ENCODE data around the gene RBMS3. TPM values are rescaled to one million over a fixed set of nuclear protein-coding genes. Genes with fewer than 3 reads are reported as not detected.

Gene RBMS3
- total and polyA plus RNA-seq, 3 donors from 2014 or later = 5.6 to 36.2 (median 19.7) TPM

DNA sequence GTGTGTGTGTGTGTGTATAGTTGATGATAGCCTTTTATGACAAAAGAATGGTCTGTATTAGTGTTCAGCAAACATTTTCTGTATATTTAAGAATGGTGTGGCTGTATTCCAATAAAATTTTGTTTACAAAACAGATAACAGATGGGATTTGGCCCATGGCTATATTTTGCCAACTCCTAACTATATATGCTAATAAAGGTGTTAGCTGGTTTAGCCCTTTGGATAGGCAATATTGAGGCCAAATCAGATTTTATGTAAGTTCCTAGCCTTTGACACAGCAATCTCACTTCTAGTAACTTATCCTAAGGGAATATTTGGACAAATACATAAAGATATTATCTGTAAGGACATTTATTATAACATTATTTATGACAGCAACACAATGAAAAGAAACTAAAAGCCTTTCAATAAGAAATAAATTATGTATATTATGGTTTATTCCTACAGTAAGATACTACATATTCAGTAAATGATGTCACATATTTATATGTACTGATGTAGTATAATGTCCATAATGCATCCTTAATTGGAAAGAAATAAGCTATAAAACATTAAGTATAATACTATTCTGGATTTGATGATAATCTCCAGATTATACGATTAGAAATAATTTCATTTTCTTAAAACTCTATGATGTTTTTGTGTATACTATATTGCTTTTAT, 264.0 kb downstream of the RBMS3 start:
- H3K27ac ChIP-seq = no peak overlapping the region
- no peaks in the 10 kb centered on the region for H3K9me3 ChIP-seq
- WGBS, 2 donors = 85 to 92% methylated on average over 1 of the region's 1 CpG
- H3K36me3 ChIP-seq (ENCODE audit: low read depth, missing control alignments) = no peaks in the 10 kb centered on the region
- no peaks in the 10 kb centered on the region for H3K27me3 ChIP-seq
- H3K4me1 ChIP-seq = no peaks in the 10 kb centered on the region
- no peak for TF ChIP-seq POLR2A (IDR thresholded peaks at IDR 0.05)
- no peak for DNase-seq
- intact Hi-C loops (cut with DNase I; ENCODE audit: low total_unique reads) = no loop called here
- no peak overlapping the region for H3K4me3 ChIP-seq

DNA sequence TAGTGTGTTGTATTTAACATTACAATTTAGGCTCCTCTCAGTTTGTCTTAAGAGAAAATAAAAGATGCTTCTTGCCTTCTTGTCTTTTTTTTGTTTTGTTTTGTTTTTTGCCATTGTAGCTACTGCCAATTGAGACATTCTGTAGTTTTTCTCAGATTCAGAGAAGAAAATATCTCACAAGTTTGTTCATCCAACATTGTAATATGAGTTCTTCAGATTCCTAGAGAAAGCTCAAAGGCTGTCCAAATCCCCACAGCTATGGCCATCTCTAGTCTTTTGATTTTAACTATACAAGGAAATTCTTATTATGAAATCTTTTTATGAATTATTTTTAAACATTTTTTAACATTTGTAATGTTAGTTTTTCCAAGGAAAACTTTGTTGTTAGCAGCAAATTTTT, 264.7 kb downstream of the RBMS3 start:
- H3K9me3 ChIP-seq = no peaks in the 10 kb centered on the region
- H3K27ac ChIP-seq = no peak overlapping the region
- no peak overlapping the region for H3K4me3 ChIP-seq
- DNase-seq = no peak
- no peaks in the 10 kb centered on the region for H3K4me1 ChIP-seq
- intact Hi-C loops (cut with DNase I; ENCODE audit: low total_unique reads) = no loop called here
- H3K27me3 ChIP-seq = no peaks in the 10 kb centered on the region
- TF ChIP-seq, protein P1, sequence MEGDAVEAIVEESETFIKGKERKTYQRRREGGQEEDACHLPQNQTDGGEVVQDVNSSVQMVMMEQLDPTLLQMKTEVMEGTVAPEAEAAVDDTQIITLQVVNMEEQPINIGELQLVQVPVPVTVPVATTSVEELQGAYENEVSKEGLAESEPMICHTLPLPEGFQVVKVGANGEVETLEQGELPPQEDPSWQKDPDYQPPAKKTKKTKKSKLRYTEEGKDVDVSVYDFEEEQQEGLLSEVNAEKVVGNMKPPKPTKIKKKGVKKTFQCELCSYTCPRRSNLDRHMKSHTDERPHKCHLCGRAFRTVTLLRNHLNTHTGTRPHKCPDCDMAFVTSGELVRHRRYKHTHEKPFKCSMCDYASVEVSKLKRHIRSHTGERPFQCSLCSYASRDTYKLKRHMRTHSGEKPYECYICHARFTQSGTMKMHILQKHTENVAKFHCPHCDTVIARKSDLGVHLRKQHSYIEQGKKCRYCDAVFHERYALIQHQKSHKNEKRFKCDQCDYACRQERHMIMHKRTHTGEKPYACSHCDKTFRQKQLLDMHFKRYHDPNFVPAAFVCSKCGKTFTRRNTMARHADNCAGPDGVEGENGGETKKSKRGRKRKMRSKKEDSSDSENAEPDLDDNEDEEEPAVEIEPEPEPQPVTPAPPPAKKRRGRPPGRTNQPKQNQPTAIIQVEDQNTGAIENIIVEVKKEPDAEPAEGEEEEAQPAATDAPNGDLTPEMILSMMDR (IDR thresholded peaks at IDR 0.05) = no peak
- TF ChIP-seq POLR2A (IDR thresholded peaks at IDR 0.05) = no peak
- H3K36me3 ChIP-seq (ENCODE audit: low read depth, missing control alignments) = no peaks in the 10 kb centered on the region

GRCh38 chr3:29552051-29552450, 271.2 kb downstream of the RBMS3 start:
- no peak for DNase-seq
- Histone ChIP-seq H3K9me3 (no peaks in the 10 kb centered on the region), H3K36me3 (ENCODE audit: low read depth, missing control alignments) (no peaks in the 10 kb centered on the region), H3K4me3 (no peak overlapping the region), H3K4me1 (peaks cover 10% of the 10 kb centered on the region), H3K27ac (no peak overlapping the region), H3K27me3 (no peaks in the 10 kb centered on the region)
- 52 to 56% methylated on average over 3 of the region's 3 CpGs for WGBS, 2 donors
- intact Hi-C loops (cut with DNase I; ENCODE audit: low total_unique reads) = no loop called here
- no peak for TF ChIP-seq POLR2A (IDR thresholded peaks at IDR 0.05)
- TF ChIP-seq, protein P1 (IDR thresholded peaks at IDR 0.05) = no peak

- intact Hi-C loops (cut with DNase I; ENCODE audit: low total_unique reads) = no loop called here
Observed at GRCh38 chr3:29554566-29554965, 273.7 kb downstream of the RBMS3 start.

DNA sequence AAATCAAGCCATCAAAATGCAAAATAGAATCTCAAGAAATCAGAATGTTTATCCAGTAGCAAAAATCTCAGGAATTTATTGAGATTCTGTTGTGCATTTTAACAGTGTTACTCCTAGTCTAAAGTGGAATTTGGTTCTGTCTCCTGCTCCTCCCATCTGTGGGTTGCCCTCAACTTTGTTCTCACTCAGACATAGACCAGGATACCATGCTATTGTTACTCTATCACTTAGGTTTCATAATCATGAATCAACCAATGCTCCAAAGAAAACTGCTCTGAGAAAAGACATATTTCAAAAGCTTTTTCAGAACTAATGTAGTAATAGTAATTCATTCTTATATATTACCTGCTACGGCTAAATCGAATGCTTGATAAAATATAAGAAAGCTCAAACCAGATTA, 274.7 kb downstream of the RBMS3 start:
- DNase-seq = no peak
- 93% methylated on average over 2 of the region's 2 CpGs for WGBS, 2 donors
- H3K36me3 ChIP-seq (ENCODE audit: low read depth, missing control alignments) = no peaks in the 10 kb centered on the region
- intact Hi-C loops (cut with DNase I; ENCODE audit: low total_unique reads) = no loop called here
- H3K4me1 ChIP-seq = peaks cover 10% of the 10 kb centered on the region
- H3K27me3 ChIP-seq = no peaks in the 10 kb centered on the region
- H3K4me3 ChIP-seq = no peak overlapping the region
- H3K9me3 ChIP-seq = no peaks in the 10 kb centered on the region
- no peak for TF ChIP-seq POLR2A (IDR thresholded peaks at IDR 0.05)
- TF ChIP-seq, protein P1 (IDR thresholded peaks at IDR 0.05) = no peak
- H3K27ac ChIP-seq = no peak overlapping the region

More at GRCh38 chr3:29554566-29554965, 273.7 kb downstream of the RBMS3 start:
- Histone ChIP-seq H3K36me3 (ENCODE audit: low read depth, missing control alignments) (no peaks in the 10 kb centered on the region), H3K4me3 (no peak overlapping the region), H3K27me3 (no peaks in the 10 kb centered on the region), H3K9me3 (no peaks in the 10 kb centered on the region), H3K27ac (no peak overlapping the region), H3K4me1 (peaks cover 10% of the 10 kb centered on the region)
- 56 to 69% methylated on average over 2 of the region's 2 CpGs for WGBS, 2 donors
- no peak for DNase-seq
- no peak for TF ChIP-seq POLR2A (IDR thresholded peaks at IDR 0.05)
- TF ChIP-seq, protein P1 (IDR thresholded peaks at IDR 0.05) = no peak
